Loucy (cell line): Measurements from ENCODE around the gene APOF.
"Not testable (repeated sequence)": the region's sequence is repeated elsewhere in the genome, so short reads cannot be mapped to it uniquely, and the experiment has no call there.

Experiments used
- EZH2phosphoT487 ChIP-seq: fragments of 200-600 bp; IDR thresholded peaks from 2 replicates; pipeline ENCODE4 v1.6.1; 2018; ENCODE audit warnings: antibody characterized with exemption, mild to moderate bottlenecking, moderate library complexity, borderline replicate concordance
- TF ChIP-seq, protein P1 (sequence below): fragments of 200-600 bp; sonication (generic); conservative IDR thresholded peaks from 2 replicates; pipeline ENCODE4 v1.5.1; 2014; ENCODE audit warnings: mild to moderate bottlenecking, antibody characterized with exemption, low read length

DNA sequence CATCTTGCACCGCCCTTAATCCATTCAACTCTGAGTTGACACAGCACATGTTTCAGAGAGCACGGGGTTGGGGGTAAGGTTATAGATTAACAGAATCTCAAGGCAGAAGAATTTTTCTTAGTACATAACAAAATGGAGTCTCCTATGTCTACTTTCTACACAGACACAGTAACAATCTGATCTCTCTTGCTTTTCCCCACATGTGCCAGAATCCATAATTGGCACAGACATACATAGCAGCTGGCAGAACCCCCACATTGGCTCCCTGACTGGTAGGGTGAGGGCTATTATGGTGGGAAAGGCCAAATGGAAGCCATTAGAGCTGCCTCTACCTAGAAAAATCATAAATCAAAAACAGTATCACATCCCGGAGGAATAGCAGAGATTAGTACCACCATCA, 38.5 kb upstream of the APOF start:
- TF ChIP-seq, protein P1, sequence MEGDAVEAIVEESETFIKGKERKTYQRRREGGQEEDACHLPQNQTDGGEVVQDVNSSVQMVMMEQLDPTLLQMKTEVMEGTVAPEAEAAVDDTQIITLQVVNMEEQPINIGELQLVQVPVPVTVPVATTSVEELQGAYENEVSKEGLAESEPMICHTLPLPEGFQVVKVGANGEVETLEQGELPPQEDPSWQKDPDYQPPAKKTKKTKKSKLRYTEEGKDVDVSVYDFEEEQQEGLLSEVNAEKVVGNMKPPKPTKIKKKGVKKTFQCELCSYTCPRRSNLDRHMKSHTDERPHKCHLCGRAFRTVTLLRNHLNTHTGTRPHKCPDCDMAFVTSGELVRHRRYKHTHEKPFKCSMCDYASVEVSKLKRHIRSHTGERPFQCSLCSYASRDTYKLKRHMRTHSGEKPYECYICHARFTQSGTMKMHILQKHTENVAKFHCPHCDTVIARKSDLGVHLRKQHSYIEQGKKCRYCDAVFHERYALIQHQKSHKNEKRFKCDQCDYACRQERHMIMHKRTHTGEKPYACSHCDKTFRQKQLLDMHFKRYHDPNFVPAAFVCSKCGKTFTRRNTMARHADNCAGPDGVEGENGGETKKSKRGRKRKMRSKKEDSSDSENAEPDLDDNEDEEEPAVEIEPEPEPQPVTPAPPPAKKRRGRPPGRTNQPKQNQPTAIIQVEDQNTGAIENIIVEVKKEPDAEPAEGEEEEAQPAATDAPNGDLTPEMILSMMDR: not testable (repeated sequence)
- TF ChIP-seq EZH2phosphoT487: not testable (repeated sequence)
